Measurements from ENCODE around the gene BOLA3.

DNA sequence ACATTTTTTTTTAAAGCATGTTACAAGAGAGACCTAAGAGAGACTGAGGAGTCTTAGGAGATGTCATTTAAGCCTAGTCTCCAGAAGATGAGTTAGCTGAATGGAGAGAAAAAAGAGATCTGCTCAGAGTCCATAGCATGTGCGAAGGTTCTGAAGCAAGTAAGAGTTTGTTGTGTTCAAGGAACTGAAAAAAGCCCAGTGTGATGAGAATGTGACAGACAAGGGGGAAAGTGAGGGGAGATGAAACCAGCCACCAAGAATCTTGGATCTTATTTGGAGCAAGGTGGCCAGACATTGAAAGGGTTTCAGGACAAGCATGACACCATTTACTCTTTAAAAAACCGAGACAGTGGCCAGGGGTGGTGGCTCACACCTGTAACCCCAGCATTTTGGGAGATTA lies 36.2 kb upstream of the BOLA3 start:
- TF ChIP-seq CTCF (conservative IDR thresholded peaks at IDR 0.05; ENCODE audit: low read depth, low read length) (no peak), CEBPB (IDR thresholded peaks at IDR 0.05; ENCODE audit: low read depth, low read length) (no peak), POLR2A (IDR thresholded peaks at IDR 0.05; ENCODE audit: low read depth, low read length) (no peak)
